K562 (cell line): ENCODE measurements around the gene BIN1. TPM values are rescaled to one million over a fixed set of nuclear protein-coding genes. Genes with fewer than 3 reads are reported as not detected.
A peak's percentile ranks its signal among the peaks of the same experiment; 100 is the strongest.

Source experiments
- ATAC-seq: fragments of 200-7000 bp; cut with Tn5 transposase; 3 replicates; pipeline ENCODE4 v1.9.1; 2020; ENCODE audit warnings: moderate library complexity
- BruUV-seq: library from RNA; stranded (reverse); fragments of 400-500 nt; replicated peaks from 2 replicates; lab custom pipeline; 2021; lab: Mats Ljungman, UMichigan
- CTCF ChIA-PET: fragments of 300-600 bp; formaldehyde crosslinking; extraction: SDS; loops from one replicate; lab custom pipeline; 2021; ENCODE audit warnings: low intra/inter-chr PET ratio; lab: Yijun Ruan, JAX
- POLR2A ChIA-PET: fragments of 300-600, 350-650 bp; sonication (Branson Sonifier 250); formaldehyde crosslinking; extraction: SDS; loops from one replicate; lab custom pipeline; 2021; ENCODE audit warnings: antibody characterized with exemption, inconsistent platforms; lab: Yijun Ruan, JAX
- DNase-seq, 4 experiments: peaks; one replicate each; pipeline versions ENCODE4 v3.0.0 to v3.0.0-alpha.2; 2011 to 2018; ENCODE audit warnings: low spot score in 3 of 4, mixed read lengths in 3 of 4; ENCODE audit errors: extremely low read depth in 1 of 4
- FAIRE-seq: peaks from 2 replicates; lab custom pipeline; 2011; peaks lifted over from hg19 to GRCh38; lab: Jason Lieb, UNC
- H2AFZ ChIP-seq: 2 replicates; pipeline ENCODE4 v1.6.0; 2011; ENCODE audit warnings: low read depth, low read length, control low read depth, inconsistent platforms
- H3K27ac ChIP-seq: fragments of 200-600 bp; 3 replicates; pipeline ENCODE4 v1.8.0; 2011; ENCODE audit warnings: low read depth, mild to moderate bottlenecking, control low read depth, inconsistent platforms, low read length, moderate library complexity, mixed read lengths; ENCODE audit errors: extremely low read depth
- H3K27me3 ChIP-seq, 2 experiments: fragments of 300-600 bp in 1 of 2; 2 replicates in 1 of 2; 3 replicates in 1 of 2; pipeline versions ENCODE4 v1.6.0 to v1.8.0; 2011; ENCODE audit warnings: inconsistent platforms in 2 of 2, low read length in 2 of 2, mild to moderate bottlenecking in 1 of 2, mixed read lengths in 1 of 2, moderate library complexity in 1 of 2; ENCODE audit not compliant: control insufficient read depth in 2 of 2, insufficient read depth in 2 of 2
- H3K36me3 ChIP-seq: fragments of 300-600 bp; 3 replicates; pipeline ENCODE4 v1.8.0; 2011; ENCODE audit warnings: mild to moderate bottlenecking, low read length, inconsistent platforms; ENCODE audit not compliant: control insufficient read depth, insufficient read depth
- H3K4me1 ChIP-seq, 2 experiments: fragments of 200-600 bp in 1 of 2; replicated peaks in 1 of 2; 2 replicates in 1 of 2; 3 replicates in 1 of 2; pipeline versions ENCODE4 v1.5.1 to v1.8.0; 2011; ENCODE audit warnings: inconsistent platforms in 2 of 2, low read length in 2 of 2, mild to moderate bottlenecking in 1 of 2, mixed read lengths in 1 of 2, moderate library complexity in 1 of 2; ENCODE audit not compliant: control insufficient read depth in 2 of 2, insufficient read depth in 2 of 2
- H3K4me2 ChIP-seq: 2 replicates; pipeline ENCODE4 v1.6.1; 2011; ENCODE audit warnings: low read length, control low read depth, inconsistent platforms, mixed read lengths; ENCODE audit not compliant: insufficient read depth
- H3K4me3 ChIP-seq: fragments of 200-600 bp; sonication (generic), shearing (Covaris generic); 2 replicates; pipeline ENCODE4 v1.5.1; 2016; ENCODE audit warnings: control low read depth, inconsistent platforms
- H3K79me2 ChIP-seq: fragments of 200-600 bp; 3 replicates; pipeline ENCODE4 v1.8.0; 2011; ENCODE audit warnings: low read length, inconsistent platforms; ENCODE audit not compliant: control insufficient read depth, insufficient read depth
- H3K9ac ChIP-seq, 2 experiments: 2 replicates each; pipeline versions ENCODE4 v1.6.0 to v1.6.1; 2011; ENCODE audit warnings: low read depth in 2 of 2, low read length in 2 of 2, control low read depth in 1 of 2, inconsistent platforms in 1 of 2, mild to moderate bottlenecking in 1 of 2, mixed read lengths in 1 of 2; ENCODE audit not compliant: insufficient read depth in 1 of 2
- H3K9me1 ChIP-seq: one replicate; pipeline ENCODE4 v1.6.0; 2011; ENCODE audit warnings: inconsistent platforms, mild to moderate bottlenecking, low read length, moderate library complexity; ENCODE audit not compliant: control insufficient read depth, insufficient read depth
- H3K9me3 ChIP-seq: replicated peaks from 2 replicates; pipeline ENCODE4 v1.5.1; 2011; ENCODE audit warnings: low read depth, low read length, inconsistent platforms; ENCODE audit not compliant: control insufficient read depth, insufficient read depth
- H4K20me1 ChIP-seq: replicated peaks from 2 replicates; pipeline ENCODE4 v1.6.1; 2011; ENCODE audit warnings: low read length, inconsistent platforms, mixed read lengths; ENCODE audit not compliant: control insufficient read depth, insufficient read depth
- CBX1 ChIP-seq: sonication (generic); IDR thresholded peaks from 2 replicates; pipeline ENCODE4 v1.6.1; 2016; ENCODE audit warnings: antibody characterized with exemption, low read depth, mild to moderate bottlenecking
- IFI16 ChIP-seq: fragments of 250-450 bp; sonication (Bioruptor Pico); IDR thresholded peaks from 2 replicates; pipeline ENCODE4 v2.1.2; 2022; ENCODE audit warnings: mild to moderate bottlenecking, inconsistent platforms
- MCM2 ChIP-seq: fragments of 450-650 bp; IDR thresholded peaks from 2 replicates; pipeline ENCODE4 v1.6.1; 2017; ENCODE audit warnings: low read depth, mild to moderate bottlenecking
- MCM3 ChIP-seq: fragments of 450-650 bp; IDR thresholded peaks from 2 replicates; pipeline ENCODE4 v1.6.1; 2016
- SAP30 ChIP-seq: fragments of 200-600 bp; sonication (generic); IDR thresholded peaks from 2 replicates; pipeline ENCODE4 v1.6.1; 2012; ENCODE audit warnings: borderline replicate concordance, low read depth, mild to moderate bottlenecking, moderate library complexity, low read length, control low read depth, inconsistent platforms; ENCODE audit not compliant: insufficient read depth, poor library complexity, severe bottlenecking
- SNRNP70 ChIP-seq: fragments of 200-400 bp; formaldehyde crosslinking; optimal IDR thresholded peaks from 2 replicates; pipeline ENCODE3; 2017; ENCODE audit warnings: low read depth, low read length
- TCF7 ChIP-seq: sonication (generic); IDR thresholded peaks from 2 replicates; pipeline ENCODE4 v1.6.1; 2016; ENCODE audit warnings: antibody characterized with exemption, borderline replicate concordance
- THRAP3 ChIP-seq: fragments of 450-650 bp; IDR thresholded peaks from 2 replicates; pipeline ENCODE4 v1.6.1; 2016; ENCODE audit warnings: mild to moderate bottlenecking, inconsistent platforms, borderline replicate concordance
- TRIM24 ChIP-seq, 2 experiments: fragments of 450-650 bp; IDR thresholded peaks; 2 replicates each; pipeline ENCODE4 v1.6.1; 2016
- YY1 ChIP-seq, 3 experiments: IDR thresholded peaks; 2 replicates each; pipeline ENCODE4 v1.6.1; 2011; ENCODE audit warnings: low read length in 2 of 3, mild to moderate bottlenecking in 2 of 3, moderate library complexity in 2 of 3, borderline replicate concordance in 1 of 3, control low read depth in 1 of 3, low read depth in 1 of 3; ENCODE audit not compliant: insufficient read depth in 3 of 3, insufficient replicate concordance in 2 of 3, control insufficient read depth in 1 of 3, insufficient read length in 1 of 3; ENCODE audit errors: extremely low read depth in 1 of 3
- ZBTB7A ChIP-seq: IDR thresholded peaks from 2 replicates; pipeline ENCODE4 v1.6.1; 2011; ENCODE audit warnings: low read depth, mild to moderate bottlenecking, low read length, moderate library complexity, borderline replicate concordance; ENCODE audit not compliant: control insufficient read depth
- ZNF41 ChIP-seq: fragments of 250-450 bp; sonication (Bioruptor Pico); conservative IDR thresholded peaks from 2 replicates; pipeline ENCODE4 v1.4.0; 2020; ENCODE audit warnings: mild to moderate bottlenecking
- WGBS: fragments of 100-300 bp; shearing (Covaris generic); methylation state at CpG from one replicate; pipeline ENCODE4 v1.1.6; 2016; ENCODE audit warnings: low coverage, mixed read lengths; ENCODE audit not compliant: insufficient coverage; ENCODE audit errors: missing lambda C conversion rate; 5-methylcytosine and 5-hydroxymethylcytosine counted together
- in situ Hi-C: fragments of 300-500 bp; cut with MboI; formaldehyde crosslinking; loops from 4 replicates; pipeline ENCODE4 v1.15.0; 2018; ENCODE audit warnings: inconsistent platforms, mixed read lengths
- intact Hi-C: fragments of 100-400 bp; cut with micrococcal nuclease; formaldehyde crosslinking; loops from 2 replicates; pipeline ENCODE4 v1.14.2; 2022
- polyA plus RNA-seq, 8 experiments: library from polyadenylated mRNA; depleted of rRNA in 4 of 8; stranded (reverse) in 5 of 8; unstranded in 3 of 8; fragments of >200 nt; fragmentation: Nextera tagmentation in 2 of 8; fragmentation: Illumina TruSeq in 1 of 8; extraction: Ambion mirVana in 2 of 8; extraction: Trizol in 1 of 8; gene quantifications; 2 replicates each; pipeline versions ENCODE4 v1.2.1 to v1.2.3, GENCODE V29; 2011 to 2014; ENCODE audit warnings: inconsistent platforms in 1 of 8, missing spikeins in 1 of 8
- total RNA-seq, 7 experiments: library from RNA; depleted of rRNA in 6 of 7; stranded (reverse); fragments of >200 nt in 6 of 7; fragmentation: Illumina TruSeq in 2 of 7; extraction: Trizol in 2 of 7; gene quantifications; 2 replicates each; pipeline versions ENCODE4 v1.2.1 to v1.2.3, GENCODE V29; 2011 to 2021; ENCODE audit warnings: low replicate concordance in 1 of 7
- TF ChIP-seq, protein P1 (sequence below): fragments of 250-450 bp; sonication (Bioruptor Pico); IDR thresholded peaks from 2 replicates; pipeline ENCODE4 v1.5.0; 2021; ENCODE audit warnings: mild to moderate bottlenecking, moderate library complexity
- TF ChIP-seq, protein P2 (sequence below): fragments of 450-650 bp; IDR thresholded peaks from one replicate; pipeline ENCODE4 v1.6.1; 2018; ENCODE audit warnings: mild to moderate bottlenecking, moderate library complexity; ENCODE audit not compliant: partially characterized antibody
- TF ChIP-seq, protein P3 (sequence below), 2 experiments: fragments of 450-650 bp; conservative IDR thresholded peaks; 2 replicates each; pipeline ENCODE4 v1.6.1; 2017; ENCODE audit warnings: mild to moderate bottlenecking in 2 of 2, moderate library complexity in 2 of 2

BIN1 gene
- total and polyA plus RNA-seq, 9 of the 15 experiments (the other 6 are each of a cell fraction or from before 2014, with no cell fraction given) = 0.04 to 2.8 (median 0.79) TPM; not detected in 1

DNA sequence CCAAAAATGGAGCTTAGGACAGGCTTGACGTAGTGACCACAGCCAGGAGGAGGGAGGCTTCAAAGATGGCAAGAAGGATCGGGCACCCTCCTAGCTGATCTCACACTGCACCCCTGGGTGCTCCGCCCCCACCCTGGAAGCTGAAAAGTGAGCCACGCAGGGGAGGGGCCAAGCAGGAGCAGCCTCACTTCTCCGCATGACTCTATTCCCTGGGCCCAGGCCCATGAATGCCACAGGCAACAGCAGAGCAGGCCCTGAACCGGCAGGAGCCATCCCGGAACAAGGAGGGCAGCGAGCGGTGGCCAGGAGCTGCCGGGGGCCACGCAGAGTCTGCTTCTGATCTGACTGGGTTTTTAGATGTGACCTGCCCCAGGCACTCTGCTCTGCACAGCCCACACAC lies 30.0 kb downstream of the BIN1 start:
- in situ Hi-C loops (no loop called here), intact Hi-C loops (no loop called here)
- ChIA-PET CTCF (no interaction called here), POLR2A (interaction anchor here (1.7 to 3.1 kb wide), 2 partner anchors 9 to 12 kb away, joined by 5 to 11 read pairs; no protein-coding TSS in a partner anchor)
- no peak overlapping the region for H3K4me3 ChIP-seq
- H3K79me2 ChIP-seq = no peaks in the 10 kb centered on the region
- no peak overlapping the region for H3K4me2 ChIP-seq
- H3K27ac ChIP-seq = no peak overlapping the region
- H3K9me3 ChIP-seq = no peaks in the 10 kb centered on the region
- no peak for ATAC-seq
- no peaks in the 10 kb centered on the region for H3K9me1 ChIP-seq
- H3K4me1 ChIP-seq = peaks cover 9 to 44% of the 10 kb centered on the region in 2 experiments; a peak in 4 of 5 replicates
- no peak for TF ChIP-seq SAP30
- TF ChIP-seq, protein P1, sequence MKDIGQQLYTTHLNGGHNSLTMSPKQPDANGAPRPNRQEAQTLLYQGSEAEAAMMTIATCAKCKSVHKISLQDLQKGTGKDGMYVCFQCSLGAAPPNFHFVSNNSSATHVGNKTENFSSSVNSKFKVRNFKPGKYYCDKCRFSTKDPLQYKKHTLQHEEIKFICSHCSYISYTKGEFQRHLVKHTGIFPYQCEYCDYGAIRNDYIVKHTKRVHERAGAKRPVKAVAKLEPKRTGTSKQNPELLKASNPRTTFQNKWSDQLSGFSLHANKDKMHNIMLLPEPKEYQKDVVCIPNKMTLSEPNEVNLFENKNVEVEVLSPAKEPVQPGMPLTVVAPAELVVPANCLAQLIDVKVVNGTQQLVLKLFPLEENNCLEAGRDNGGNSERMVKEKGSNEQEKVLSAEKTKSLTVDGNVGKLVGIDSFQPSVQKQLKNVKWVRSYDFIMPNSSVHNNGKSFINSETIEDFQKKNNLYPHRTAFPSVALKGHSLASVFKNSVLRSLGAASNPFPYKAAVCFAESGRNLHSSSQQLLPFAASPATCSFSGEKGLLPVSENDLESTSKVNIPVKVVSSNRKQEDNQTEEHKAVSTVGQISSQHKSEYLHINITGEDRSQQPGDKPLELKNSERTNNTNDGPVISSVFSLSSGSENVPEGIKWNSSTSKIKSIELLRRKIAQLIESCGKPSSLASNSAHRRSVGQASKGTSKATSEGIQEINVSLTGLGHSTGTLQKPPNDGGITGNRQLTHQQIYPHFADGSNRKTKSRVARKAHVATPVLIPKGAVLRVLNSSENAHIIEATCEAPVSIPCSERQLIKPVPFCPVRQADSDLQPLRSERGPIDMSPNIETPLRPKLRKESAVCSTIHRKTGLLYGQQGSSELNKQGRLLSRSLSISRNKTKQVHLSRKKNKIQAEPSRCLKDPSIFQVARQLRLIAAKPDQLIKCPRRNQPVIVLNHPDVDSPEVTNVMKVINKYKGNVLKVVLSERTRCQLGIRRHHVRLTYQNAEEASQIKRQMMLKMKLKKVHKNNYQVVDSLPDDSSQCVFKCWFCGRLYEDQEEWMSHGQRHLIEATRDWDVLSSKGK (CRISPR knock-in tag) = no peak
- TF ChIP-seq MCM2 = no peak
- TF ChIP-seq THRAP3 = no peak
- TF ChIP-seq CBX1 = no peak
- TF ChIP-seq SNRNP70 = no peak
- TF ChIP-seq, protein P2, sequence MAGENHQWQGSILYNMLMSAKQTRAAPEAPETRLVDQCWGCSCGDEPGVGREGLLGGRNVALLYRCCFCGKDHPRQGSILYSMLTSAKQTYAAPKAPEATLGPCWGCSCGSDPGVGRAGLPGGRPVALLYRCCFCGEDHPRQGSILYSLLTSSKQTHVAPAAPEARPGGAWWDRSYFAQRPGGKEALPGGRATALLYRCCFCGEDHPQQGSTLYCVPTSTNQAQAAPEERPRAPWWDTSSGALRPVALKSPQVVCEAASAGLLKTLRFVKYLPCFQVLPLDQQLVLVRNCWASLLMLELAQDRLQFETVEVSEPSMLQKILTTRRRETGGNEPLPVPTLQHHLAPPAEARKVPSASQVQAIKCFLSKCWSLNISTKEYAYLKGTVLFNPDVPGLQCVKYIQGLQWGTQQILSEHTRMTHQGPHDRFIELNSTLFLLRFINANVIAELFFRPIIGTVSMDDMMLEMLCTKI = no peak
- TF ChIP-seq IFI16 (CRISPR knock-in tag) = no peak
- TF ChIP-seq MCM3 = no peak
- TF ChIP-seq, protein P3, sequence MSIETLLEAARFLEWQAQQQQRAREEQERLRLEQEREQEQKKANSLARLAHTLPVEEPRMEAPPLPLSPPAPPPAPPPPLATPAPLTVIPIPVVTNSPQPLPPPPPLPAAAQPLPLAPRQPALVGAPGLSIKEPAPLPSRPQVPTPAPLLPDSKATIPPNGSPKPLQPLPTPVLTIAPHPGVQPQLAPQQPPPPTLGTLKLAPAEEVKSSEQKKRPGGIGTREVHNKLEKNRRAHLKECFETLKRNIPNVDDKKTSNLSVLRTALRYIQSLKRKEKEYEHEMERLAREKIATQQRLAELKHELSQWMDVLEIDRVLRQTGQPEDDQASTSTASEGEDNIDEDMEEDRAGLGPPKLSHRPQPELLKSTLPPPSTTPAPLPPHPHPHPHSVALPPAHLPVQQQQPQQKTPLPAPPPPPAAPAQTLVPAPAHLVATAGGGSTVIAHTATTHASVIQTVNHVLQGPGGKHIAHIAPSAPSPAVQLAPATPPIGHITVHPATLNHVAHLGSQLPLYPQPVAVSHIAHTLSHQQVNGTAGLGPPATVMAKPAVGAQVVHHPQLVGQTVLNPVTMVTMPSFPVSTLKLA (conservative IDR thresholded peaks at IDR 0.05) = no peak
- no peak for TF ChIP-seq YY1 (IDR thresholded peaks at IDR 0.05; ENCODE audit: borderline replicate concordance in 1 of 3, control insufficient read depth in 1 of 3, extremely low read depth in 1 of 3, insufficient read depth in 3 of 3, insufficient read length in 1 of 3, insufficient replicate concordance in 2 of 3, low read depth in 1 of 3, low read length in 2 of 3)
- no peak for TF ChIP-seq TRIM24 (IDR thresholded peaks at IDR 0.05)
- TF ChIP-seq ZNF41 = no peak
- no peak for TF ChIP-seq ZBTB7A
- no peak for TF ChIP-seq TCF7
- no peak overlapping the region for H2AFZ ChIP-seq
- H3K27me3 ChIP-seq = peaks cover 0 to 7% of the 10 kb centered on the region in 2 experiments; a peak in 1 of 5 replicates
- no peak for DNase-seq
- peaks cover 20% of the 10 kb centered on the region for H4K20me1 ChIP-seq
- FAIRE-seq = no peak
- BruUV-seq = no TSS peak
- WGBS = 21% methylated on average over 10 of the region's 11 CpGs
- peak overlapping the region in 1 of 2 experiments; percentile 26; a peak in 1 of 4 replicates for H3K9ac ChIP-seq
- H3K36me3 ChIP-seq = no peaks in the 10 kb centered on the region
